Erythroblast (primary cell): ENCODE measurements around the gene UBXN6.

Experiments
- GATA1 ChIP-seq: IDR thresholded peaks from 2 replicates; pipeline ENCODE4 v1.6.1; 2011; ENCODE audit warnings: low read depth, mild to moderate bottlenecking, control low read depth, low read length, moderate library complexity
- POLR2A ChIP-seq: IDR thresholded peaks from 2 replicates; pipeline ENCODE4 v1.6.1; 2011; ENCODE audit warnings: mild to moderate bottlenecking, low read length

DNA sequence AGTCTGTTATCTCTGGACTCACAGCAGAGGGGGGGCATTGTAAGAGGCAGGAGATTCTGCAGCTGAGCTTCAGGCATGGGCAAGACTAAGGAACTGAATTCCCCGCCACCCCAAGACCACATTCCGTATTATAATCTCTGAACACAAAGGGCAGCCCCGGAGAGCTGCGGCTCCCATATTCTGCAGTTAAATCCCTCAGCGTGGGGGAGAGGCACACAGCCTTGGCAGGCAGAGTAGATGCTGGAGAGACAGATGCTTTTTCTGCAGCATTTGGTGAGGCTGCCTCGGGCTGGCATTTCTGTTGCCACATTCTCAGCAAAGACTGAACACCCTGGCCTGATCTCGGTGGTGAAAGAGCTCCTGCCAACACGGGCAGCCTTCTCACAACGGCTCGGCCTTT, 42.2 kb downstream of the UBXN6 start:
- no peak for TF ChIP-seq POLR2A
- no peak for TF ChIP-seq GATA1
